Effector memory CD4-positive, alpha-beta T cell (primary cell): Measurements from ENCODE around the gene MICAL3.

ENCODE experiments used
- DNase-seq, 3 donors: peaks; one replicate each; pipeline ENCODE4 v3.0.0-alpha.2; 2020
- H3K27ac ChIP-seq: 2 replicates; pipeline ENCODE4 v1.7.0; 2013; ENCODE audit warnings: mild to moderate bottlenecking, low read length, moderate library complexity; ENCODE audit not compliant: insufficient read depth, poor library complexity, severe bottlenecking
- H3K27me3 ChIP-seq: replicated peaks from 2 replicates; pipeline ENCODE4 v1.7.0; 2013; ENCODE audit warnings: mild to moderate bottlenecking, low read length; ENCODE audit not compliant: insufficient read depth, control insufficient read depth, poor library complexity, severe bottlenecking
- H3K36me3 ChIP-seq: 2 replicates; pipeline ENCODE4 v1.7.0; 2013; ENCODE audit warnings: mild to moderate bottlenecking, low read length, moderate library complexity; ENCODE audit not compliant: control insufficient read depth, insufficient read depth
- H3K4me1 ChIP-seq: 2 replicates; pipeline ENCODE4 v1.7.0; 2013; ENCODE audit warnings: low read length, mild to moderate bottlenecking; ENCODE audit not compliant: control insufficient read depth, insufficient read depth, poor library complexity, severe bottlenecking
- H3K4me3 ChIP-seq: 2 replicates; pipeline ENCODE4 v1.7.0; 2013; ENCODE audit warnings: low read length, low read depth, mild to moderate bottlenecking; ENCODE audit not compliant: insufficient read depth, poor library complexity, severe bottlenecking
- H3K9me3 ChIP-seq: 2 replicates; pipeline ENCODE4 v1.7.0; 2013; ENCODE audit warnings: mild to moderate bottlenecking, low read length, moderate library complexity; ENCODE audit not compliant: control insufficient read depth

MICAL3 gene

DNA sequence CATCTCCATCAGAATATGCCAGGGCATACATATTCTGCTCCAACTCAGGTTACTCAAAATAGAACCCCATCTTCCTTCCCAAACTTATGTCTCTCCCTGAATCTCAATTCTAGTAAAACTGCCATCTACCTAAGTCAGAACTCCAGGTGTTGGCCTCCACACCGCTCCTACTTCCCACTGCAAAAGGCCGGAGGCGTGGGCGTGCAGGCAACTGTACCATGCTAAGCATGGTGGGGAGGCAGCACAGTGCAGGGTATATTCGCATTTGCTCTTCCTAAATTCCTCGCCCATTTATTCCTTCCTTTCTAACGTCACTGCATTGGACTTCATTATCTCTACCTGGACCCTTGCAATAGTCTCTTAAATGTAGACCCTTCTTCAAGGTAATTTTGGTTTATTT lies 97.8 kb downstream of the MICAL3 start:
- Histone ChIP-seq H3K4me1 (no peaks in the 10 kb centered on the region), H3K36me3 (no peaks in the 10 kb centered on the region), H3K4me3 (no peak overlapping the region), H3K27ac (no peak overlapping the region), H3K9me3 (no peaks in the 10 kb centered on the region), H3K27me3 (no peaks in the 10 kb centered on the region)
- DNase-seq: no peak

GRCh38 chr22:17925431-17925841 lies 98.9 kb downstream of the MICAL3 start:
- no peak for DNase-seq
- no peaks in the 10 kb centered on the region for H3K36me3 ChIP-seq
- H3K4me1 ChIP-seq: no peaks in the 10 kb centered on the region
- no peaks in the 10 kb centered on the region for H3K9me3 ChIP-seq
- H3K4me3 ChIP-seq: no peak overlapping the region
- H3K27ac ChIP-seq: no peak overlapping the region
- H3K27me3 ChIP-seq: no peaks in the 10 kb centered on the region

- H3K36me3 ChIP-seq: no peaks in the 10 kb centered on the region
- no peaks in the 10 kb centered on the region for H3K9me3 ChIP-seq
- DNase-seq: no peak
- no peak overlapping the region for H3K27ac ChIP-seq
- H3K4me1 ChIP-seq: no peaks in the 10 kb centered on the region
- no peak overlapping the region for H3K4me3 ChIP-seq
- no peaks in the 10 kb centered on the region for H3K27me3 ChIP-seq
These were observed 99.5 kb downstream of the MICAL3 start for GRCh38 chr22:17924735-17925364.

- no peak overlapping the region for H3K27ac ChIP-seq
- H3K36me3 ChIP-seq: no peaks in the 10 kb centered on the region
- no peaks in the 10 kb centered on the region for H3K27me3 ChIP-seq
- no peak for DNase-seq
- no peak overlapping the region for H3K4me3 ChIP-seq
- H3K4me1 ChIP-seq: no peaks in the 10 kb centered on the region
- no peaks in the 10 kb centered on the region for H3K9me3 ChIP-seq
These were observed 100.3 kb downstream of the MICAL3 start for GRCh38 chr22:17924076-17924475.

- Histone ChIP-seq H3K9me3 (no peaks in the 10 kb centered on the region), H3K4me1 (no peaks in the 10 kb centered on the region), H3K4me3 (no peak overlapping the region), H3K36me3 (no peaks in the 10 kb centered on the region), H3K27ac (no peak overlapping the region), H3K27me3 (no peaks in the 10 kb centered on the region)
- DNase-seq: no peak
These were observed 101.1 kb downstream of the MICAL3 start for GRCh38 chr22:17922925-17923903.

GRCh38 chr22:17921871-17922821 lies 102.2 kb downstream of the MICAL3 start:
- Histone ChIP-seq H3K27me3 (no peaks in the 10 kb centered on the region), H3K4me3 (no peak overlapping the region), H3K9me3 (no peaks in the 10 kb centered on the region), H3K36me3 (no peaks in the 10 kb centered on the region), H3K27ac (no peak overlapping the region), H3K4me1 (peaks cover 4% of the 10 kb centered on the region)
- DNase-seq: no peak

DNA sequence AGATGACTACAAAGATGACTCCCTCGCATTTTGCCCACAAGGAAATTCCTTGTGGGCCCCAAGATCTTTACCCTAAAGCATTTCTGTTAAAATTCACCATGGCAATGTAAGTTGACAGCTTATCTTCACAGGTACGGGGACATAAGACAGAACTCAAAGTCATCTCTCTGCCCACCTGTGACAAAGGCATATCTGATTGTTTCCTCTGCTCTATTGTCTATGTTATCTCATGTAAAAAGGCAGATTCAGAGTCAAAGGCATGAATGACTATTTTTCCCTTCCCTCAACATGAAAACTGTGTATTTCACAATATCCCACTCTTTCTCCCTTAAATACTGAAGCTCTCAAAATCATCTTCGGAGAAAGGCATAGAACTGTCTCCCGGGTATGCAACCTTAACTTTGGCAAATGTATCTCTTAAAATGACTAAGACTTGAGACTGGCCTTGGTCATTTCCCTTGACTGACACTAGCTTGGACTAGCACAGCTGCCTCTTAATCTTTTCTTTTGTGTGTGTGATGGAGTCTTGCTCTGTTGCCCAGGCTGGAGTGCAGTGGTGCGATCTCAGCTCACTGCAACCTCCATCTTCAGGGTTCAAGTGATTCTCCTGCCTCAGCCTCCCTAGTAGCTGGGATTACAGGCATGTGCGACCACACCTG lies 103.2 kb downstream of the MICAL3 start:
- H3K4me3 ChIP-seq: no peak overlapping the region
- H3K27ac ChIP-seq: no peak overlapping the region
- H3K27me3 ChIP-seq: no peaks in the 10 kb centered on the region
- H3K36me3 ChIP-seq: no peaks in the 10 kb centered on the region
- no peak for DNase-seq
- H3K4me1 ChIP-seq: peaks cover 4% of the 10 kb centered on the region
- H3K9me3 ChIP-seq: no peaks in the 10 kb centered on the region

DNA sequence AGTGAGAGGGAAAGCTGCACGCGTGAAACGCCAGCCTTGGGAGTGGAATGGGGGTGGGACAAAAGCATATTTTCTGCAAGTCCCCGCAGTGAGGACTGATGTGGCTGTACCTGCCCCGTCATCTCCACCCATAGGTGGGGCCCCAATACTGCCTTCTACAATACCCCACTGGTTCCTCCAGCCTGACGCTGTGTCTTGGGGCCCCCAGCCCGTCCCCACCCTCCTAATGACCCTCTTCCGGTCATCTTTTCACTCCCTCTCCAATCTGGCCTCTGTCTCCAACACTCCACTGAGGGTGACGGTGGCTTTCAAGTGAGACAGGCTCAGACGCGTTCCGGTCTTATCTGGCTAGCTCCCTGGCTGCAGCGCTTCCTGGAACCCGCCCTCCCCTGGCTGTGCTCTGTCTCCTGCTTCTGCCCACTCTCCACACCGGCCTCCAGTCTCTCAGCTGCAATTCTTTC lies 104.2 kb downstream of the MICAL3 start:
- no peak for DNase-seq
- no peak overlapping the region for H3K27ac ChIP-seq

More for the DNA sequence above, 104.2 kb downstream of the MICAL3 start:
- Histone ChIP-seq H3K27me3 (no peaks in the 10 kb centered on the region), H3K36me3 (no peaks in the 10 kb centered on the region), H3K4me3 (no peak overlapping the region), H3K4me1 (peaks cover 4% of the 10 kb centered on the region), H3K9me3 (no peaks in the 10 kb centered on the region)
